ENCODE data around the gene CHRNG. TPM values are rescaled to one million over a fixed set of nuclear protein-coding genes. Genes with fewer than 3 reads are reported as not detected.

The CHRNG gene
- total and polyA plus RNA-seq, 3 donors from 2014 or later: 0.26 TPM; not detected in 2

GRCh38 chr2:232580648-232580981, 41.1 kb downstream of the CHRNG start:
- no peak overlapping the region for H3K4me3 ChIP-seq
- TF ChIP-seq CTCF (IDR thresholded peaks at IDR 0.05): no peak
- no peak for TF ChIP-seq POLR2A (IDR thresholded peaks at IDR 0.05)
- H3K9me3 ChIP-seq: no peaks in the 10 kb centered on the region
- WGBS, 2 donors: 94 to 97% methylated on average over 6 of the region's 6 CpGs
- no peaks in the 10 kb centered on the region for H3K4me1 ChIP-seq
- no peak for DNase-seq
- H3K27me3 ChIP-seq: no peaks in the 10 kb centered on the region
- intact Hi-C loops (cut with DNase I; ENCODE audit: low total_unique reads): no loop called here
- no peaks in the 10 kb centered on the region for H3K36me3 ChIP-seq (ENCODE audit: low read depth, missing control alignments)
- H3K27ac ChIP-seq: no peak overlapping the region

- intact Hi-C loops (cut with DNase I; ENCODE audit: low total_unique reads): no loop called here
- no peaks in the 10 kb centered on the region for H3K9me3 ChIP-seq
- no peak for DNase-seq
- no peaks in the 10 kb centered on the region for H3K27me3 ChIP-seq
- TF ChIP-seq POLR2A (IDR thresholded peaks at IDR 0.05) (no peak), CTCF (IDR thresholded peaks at IDR 0.05) (no peak)
- no peak overlapping the region for H3K4me3 ChIP-seq
- H3K36me3 ChIP-seq (ENCODE audit: low read depth, missing control alignments): no peaks in the 10 kb centered on the region
- H3K4me1 ChIP-seq: no peaks in the 10 kb centered on the region
- no peak overlapping the region for H3K27ac ChIP-seq
These were observed 42.2 kb downstream of the CHRNG start for GRCh38 chr2:232581725-232582124.

GRCh38 chr2:232584238-232584637, 44.7 kb downstream of the CHRNG start:
- H3K27ac ChIP-seq: no peak overlapping the region
- DNase-seq: no peak
- H3K4me1 ChIP-seq: no peaks in the 10 kb centered on the region
- intact Hi-C loops (cut with DNase I; ENCODE audit: low total_unique reads): no loop called here
- no peaks in the 10 kb centered on the region for H3K36me3 ChIP-seq (ENCODE audit: low read depth, missing control alignments)
- no peaks in the 10 kb centered on the region for H3K9me3 ChIP-seq
- TF ChIP-seq CTCF (IDR thresholded peaks at IDR 0.05) (no peak), POLR2A (IDR thresholded peaks at IDR 0.05) (no peak)
- no peak overlapping the region for H3K4me3 ChIP-seq
- WGBS, 2 donors: 84 to 90% methylated on average over 6 of the region's 6 CpGs
- no peaks in the 10 kb centered on the region for H3K27me3 ChIP-seq

GRCh38 chr2:232586943-232587505, 47.5 kb downstream of the CHRNG start:
- no peaks in the 10 kb centered on the region for H3K9me3 ChIP-seq
- H3K27ac ChIP-seq: no peak overlapping the region
- no peak overlapping the region for H3K4me3 ChIP-seq
- DNase-seq: no peak
- no peaks in the 10 kb centered on the region for H3K4me1 ChIP-seq
- 82 to 92% methylated on average over 5 of the region's 5 CpGs for WGBS, 2 donors
- no peak for TF ChIP-seq CTCF (IDR thresholded peaks at IDR 0.05)
- TF ChIP-seq POLR2A (IDR thresholded peaks at IDR 0.05): no peak
- intact Hi-C loops (cut with DNase I; ENCODE audit: low total_unique reads): no loop called here
- no peaks in the 10 kb centered on the region for H3K36me3 ChIP-seq (ENCODE audit: low read depth, missing control alignments)
- no peaks in the 10 kb centered on the region for H3K27me3 ChIP-seq

- no peak overlapping the region for H3K27ac ChIP-seq
- H3K9me3 ChIP-seq: no peaks in the 10 kb centered on the region
- H3K4me3 ChIP-seq: no peak overlapping the region
- intact Hi-C loops (cut with DNase I; ENCODE audit: low total_unique reads): no loop called here
- 83 to 88% methylated on average over 7 of the region's 7 CpGs for WGBS, 2 donors
- no peaks in the 10 kb centered on the region for H3K36me3 ChIP-seq (ENCODE audit: low read depth, missing control alignments)
- no peaks in the 10 kb centered on the region for H3K4me1 ChIP-seq
- DNase-seq: no peak
- no peaks in the 10 kb centered on the region for H3K27me3 ChIP-seq
- TF ChIP-seq POLR2A (IDR thresholded peaks at IDR 0.05) (no peak), CTCF (IDR thresholded peaks at IDR 0.05) (no peak)
These were observed 48.0 kb downstream of the CHRNG start for GRCh38 chr2:232587512-232587911.
